Astrocyte of the cerebellum (primary cell): ENCODE data around the gene CRIP1.

Experiments used
- DNase-seq: peaks from one replicate; pipeline ENCODE4 v3.0.0-alpha.2; 2011; ENCODE audit warnings: low read depth
- H3K4me3 ChIP-seq: 2 replicates; pipeline ENCODE4 v1.5.1; 2011; ENCODE audit warnings: mild to moderate bottlenecking, low read depth, low read length, moderate library complexity
- CTCF ChIP-seq: IDR thresholded peaks from 2 replicates; pipeline ENCODE4 v1.5.1; 2012; ENCODE audit warnings: low read length, low read depth, moderate library complexity, mild to moderate bottlenecking; ENCODE audit errors: missing control alignments
- in situ Hi-C: cut with HindIII; loops from 2 replicates; pipeline ENCODE4 v1.10.0; 2017; ENCODE audit warnings: low sequenced_read_pairs

Gene CRIP1

GRCh38 chr14:105498430-105499255 lies 12.0 kb downstream of the CRIP1 start:
- TF ChIP-seq CTCF = no peak
- no peak for DNase-seq
- in situ Hi-C loops = no loop called here
- H3K4me3 ChIP-seq = no peak overlapping the region

GRCh38 chr14:105499256-105500035 lies 12.8 kb downstream of the CRIP1 start:
- no peak for DNase-seq
- no peak for TF ChIP-seq CTCF
- no peak overlapping the region for H3K4me3 ChIP-seq
- in situ Hi-C loops = no loop called here

- in situ Hi-C loops = no loop called here
- no peak for TF ChIP-seq CTCF
- DNase-seq = no peak
- H3K4me3 ChIP-seq = no peak overlapping the region
Observed at GRCh38 chr14:105500036-105500725, 13.5 kb downstream of the CRIP1 start.

GRCh38 chr14:105500726-105501101 lies 14.0 kb downstream of the CRIP1 start:
- no peak for DNase-seq
- in situ Hi-C loops = no loop called here
- TF ChIP-seq CTCF = no peak

GRCh38 chr14:105501504-105502291 lies 15.0 kb downstream of the CRIP1 start:
- in situ Hi-C loops = no loop called here
- H3K4me3 ChIP-seq = no peak overlapping the region
- no peak for TF ChIP-seq CTCF
- DNase-seq = no peak

More at GRCh38 chr14:105500726-105501101, 14.0 kb downstream of the CRIP1 start:
- no peak overlapping the region for H3K4me3 ChIP-seq
